Activated CD4-positive, alpha-beta T cell treated with anti-CD3 and anti-CD28 coated beads, Interleukin-10, Interleukin-2, amounts not matched to agents 100 ng/mL and 50 ng/mL, durations not matched to agents 16 hours and 8 hours (primary cell): ENCODE data around the gene PPA1.
"Not testable (repeated sequence)": the region's sequence is repeated elsewhere in the genome, so short reads cannot be mapped to it uniquely, and the experiment has no call there.

Experiments used
- DNase-seq: peaks from one replicate; pipeline ENCODE4 v3.0.0-alpha.2; 2020

The PPA1 gene

GRCh38 chr10:70167246-70167645, 66.0 kb downstream of the PPA1 start:
- no peak for DNase-seq

GRCh38 chr10:70166394-70166793, 66.8 kb downstream of the PPA1 start:
- DNase-seq: no peak

- peak; percentile 25 for DNase-seq
Observed at GRCh38 chr10:70164163-70164562, 69.1 kb downstream of the PPA1 start.

GRCh38 chr10:70163448-70163847, 69.8 kb downstream of the PPA1 start:
- no peak for DNase-seq

- peak; percentile 91 for DNase-seq
Observed at GRCh38 chr10:70162892-70163201, 70.4 kb downstream of the PPA1 start.

GRCh38 chr10:70162151-70162891, 70.9 kb downstream of the PPA1 start:
- no peak for DNase-seq

- DNase-seq: no peak
Observed at GRCh38 chr10:70160798-70161197, 72.4 kb downstream of the PPA1 start.

- DNase-seq: not testable (repeated sequence)
Observed at GRCh38 chr10:70159366-70159765, 73.9 kb downstream of the PPA1 start.

- DNase-seq: no peak
Observed at GRCh38 chr10:70158113-70158512, 75.1 kb downstream of the PPA1 start.

- no peak for DNase-seq
Observed at GRCh38 chr10:70155255-70155838, 77.9 kb downstream of the PPA1 start.
